HG02571 (cell line): ENCODE measurements around the gene SLC25A42.
"Not testable (repeated sequence)": the region's sequence is repeated elsewhere in the genome, so short reads cannot be mapped to it uniquely, and the experiment has no call there.

Experiments
- ATAC-seq: cut with Tn5 transposase; IDR thresholded peaks from one replicate; pipeline ENCODE4 v1.9.1; 2021; ENCODE audit warnings: mild to moderate bottlenecking, moderate library complexity; ENCODE audit not compliant: unreplicated experiment

Gene SLC25A42

GRCh38 chr19:19102566-19102965 is 38.8 kb downstream of the SLC25A42 start:
- not testable (repeated sequence) for ATAC-seq

DNA sequence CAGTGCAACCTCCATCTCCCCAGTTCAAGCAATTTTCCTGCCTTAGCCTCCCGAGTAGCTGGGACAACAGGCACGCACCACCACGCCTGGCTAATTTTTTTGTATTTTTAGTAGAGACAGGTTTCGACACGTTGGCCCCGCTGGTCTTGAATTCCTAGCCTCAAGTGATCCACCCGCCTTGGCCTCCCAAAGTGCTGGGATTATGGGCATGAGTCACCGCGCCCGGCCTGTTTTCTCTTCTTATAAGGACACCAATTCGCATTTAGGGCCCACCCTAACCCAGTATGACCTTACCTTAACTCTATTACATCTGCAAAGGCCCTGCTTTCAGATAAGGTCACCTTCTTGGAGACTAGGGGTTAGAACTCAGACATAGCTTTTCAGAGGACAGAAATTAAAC is 39.4 kb downstream of the SLC25A42 start:
- no peak for ATAC-seq

- no peak for ATAC-seq
Measured at GRCh38 chr19:19105365-19106055, 41.7 kb downstream of the SLC25A42 start.

DNA sequence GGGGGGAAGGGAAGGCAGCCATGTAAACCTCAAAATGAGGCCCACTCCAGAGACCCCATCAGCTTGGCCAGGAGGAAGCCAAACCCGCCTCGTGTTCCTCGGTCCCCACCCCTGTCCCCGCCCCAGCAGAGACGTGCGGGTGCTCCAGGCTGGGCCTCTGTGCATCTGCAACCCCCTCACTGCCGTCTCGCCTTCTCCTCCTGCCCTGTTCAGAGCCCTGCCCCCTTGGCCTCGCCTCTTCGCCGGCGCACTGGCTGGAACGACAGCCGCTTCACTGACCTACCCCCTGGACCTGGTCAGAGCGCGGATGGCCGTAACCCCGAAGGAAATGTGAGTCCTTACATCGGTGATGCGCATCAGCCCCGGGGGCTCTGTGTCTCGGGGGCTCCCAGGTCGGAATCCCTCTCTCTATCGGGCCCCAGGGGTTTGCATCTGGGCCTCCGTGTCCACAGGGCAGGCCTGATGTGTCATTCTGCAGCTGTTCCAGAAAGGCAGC is 42.3 kb downstream of the SLC25A42 start:
- no peak for ATAC-seq

DNA sequence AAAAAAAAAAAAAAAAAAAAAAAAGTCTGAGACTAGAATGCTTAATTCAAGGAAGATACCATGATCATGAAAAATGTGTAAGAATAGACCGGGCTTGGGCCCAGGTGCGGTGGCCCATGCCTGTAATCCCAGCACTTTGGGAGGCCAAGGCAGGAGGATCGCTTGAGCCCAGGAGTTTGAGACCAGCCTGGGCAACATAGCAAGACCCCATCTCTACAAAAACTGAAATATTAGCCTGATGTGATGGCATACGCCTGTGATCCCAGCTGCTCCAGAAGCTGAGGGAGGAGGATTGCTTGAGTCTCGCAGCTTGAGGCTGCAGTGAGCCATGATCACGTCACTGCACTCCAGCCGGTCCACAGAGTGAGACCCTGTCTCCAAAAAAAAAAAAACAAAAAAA is 43.1 kb downstream of the SLC25A42 start:
- not testable (repeated sequence) for ATAC-seq

DNA sequence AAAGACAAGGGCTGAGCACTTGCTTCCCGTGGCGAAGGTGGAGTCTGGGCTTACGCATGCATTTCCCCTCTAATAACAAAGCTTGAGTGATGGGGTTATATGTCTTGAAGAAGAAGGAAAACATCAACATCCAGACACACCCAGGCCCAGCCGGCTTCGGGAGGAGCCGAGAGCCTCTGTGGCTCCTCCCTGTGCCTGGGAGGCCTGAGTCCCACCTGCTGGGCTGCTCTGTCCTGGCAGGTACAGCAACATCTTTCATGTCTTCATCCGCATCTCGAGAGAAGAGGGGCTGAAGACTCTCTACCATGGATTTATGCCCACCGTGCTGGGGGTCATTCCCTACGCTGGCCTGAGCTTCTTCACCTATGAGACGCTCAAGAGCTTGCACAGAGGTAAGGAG is 43.9 kb downstream of the SLC25A42 start:
- ATAC-seq: no peak

- ATAC-seq: no peak
Measured at GRCh38 chr19:19109601-19110000, 45.8 kb downstream of the SLC25A42 start.

- no peak for ATAC-seq
Measured at GRCh38 chr19:19110410-19111135, 46.8 kb downstream of the SLC25A42 start.

DNA sequence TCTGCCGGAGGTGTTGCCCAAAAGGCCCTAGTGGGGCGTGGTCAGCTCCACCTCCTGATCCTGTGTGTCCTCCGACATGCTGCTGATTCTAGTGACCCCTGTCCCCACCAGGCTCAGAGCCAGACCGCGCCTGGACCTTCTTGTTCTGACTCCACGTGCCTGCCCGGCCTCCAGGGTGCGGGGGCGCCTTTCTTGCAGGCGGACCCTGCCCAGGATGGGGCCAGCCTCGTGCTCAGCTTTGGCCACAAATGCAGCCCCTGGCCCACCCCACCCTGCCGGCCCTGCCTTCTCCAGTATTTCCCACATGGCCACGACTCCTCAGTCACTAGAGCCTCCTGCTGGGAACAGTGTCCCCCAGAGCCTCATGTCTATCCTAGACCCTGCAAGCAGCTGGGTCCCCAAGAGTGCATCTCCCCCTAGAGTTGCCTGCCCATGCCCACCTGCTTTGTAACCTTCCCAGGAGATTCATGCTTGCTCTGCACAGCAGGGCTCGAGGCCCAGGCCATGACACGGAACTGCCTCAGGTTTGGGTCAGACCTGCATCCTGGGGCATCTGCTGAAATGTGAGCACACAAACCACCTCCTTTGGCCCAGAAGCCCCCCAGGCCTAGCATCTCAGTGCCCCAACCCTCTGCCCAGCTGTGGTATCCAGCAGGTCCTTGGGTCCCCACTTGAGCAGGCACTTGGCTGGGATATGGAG is 47.5 kb downstream of the SLC25A42 start:
- no peak for ATAC-seq

- no peak for ATAC-seq
Measured at GRCh38 chr19:19111967-19112580, 48.3 kb downstream of the SLC25A42 start.

DNA sequence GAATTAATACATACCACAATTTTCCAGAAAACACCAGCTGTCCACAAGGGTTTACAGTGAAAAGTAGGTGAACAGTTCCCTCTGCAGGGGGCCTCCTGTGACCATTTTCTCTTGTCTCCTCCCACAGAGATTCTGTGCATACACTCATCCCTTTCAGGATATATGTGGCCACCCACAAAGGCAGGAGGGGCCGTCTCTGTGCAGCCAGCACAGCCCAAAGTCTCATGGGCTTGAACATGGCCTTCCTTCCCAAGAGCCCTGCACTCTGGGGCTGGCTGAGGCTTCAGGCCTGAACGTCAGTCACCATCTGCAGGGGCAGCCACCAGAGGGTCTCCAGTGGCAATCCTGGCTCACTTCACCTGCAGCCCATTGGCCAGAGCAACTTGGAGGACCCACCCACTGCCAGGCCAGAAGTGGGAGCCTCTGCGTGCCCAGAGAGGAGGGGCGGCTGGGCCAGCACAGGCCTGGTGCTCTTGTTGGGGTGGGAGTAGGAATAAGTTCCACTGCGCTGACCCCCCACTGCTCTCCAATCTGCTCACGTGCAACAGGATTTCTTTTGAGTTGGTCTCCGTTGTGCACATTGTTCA is 49.3 kb downstream of the SLC25A42 start:
- ATAC-seq: no peak

- no peak for ATAC-seq
Measured at GRCh38 chr19:19115954-19116353, 52.2 kb downstream of the SLC25A42 start.

GRCh38 chr19:19119325-19120237 is 55.8 kb downstream of the SLC25A42 start:
- ATAC-seq: no peak

GRCh38 chr19:19120308-19121231 is 56.8 kb downstream of the SLC25A42 start:
- no peak for ATAC-seq

DNA sequence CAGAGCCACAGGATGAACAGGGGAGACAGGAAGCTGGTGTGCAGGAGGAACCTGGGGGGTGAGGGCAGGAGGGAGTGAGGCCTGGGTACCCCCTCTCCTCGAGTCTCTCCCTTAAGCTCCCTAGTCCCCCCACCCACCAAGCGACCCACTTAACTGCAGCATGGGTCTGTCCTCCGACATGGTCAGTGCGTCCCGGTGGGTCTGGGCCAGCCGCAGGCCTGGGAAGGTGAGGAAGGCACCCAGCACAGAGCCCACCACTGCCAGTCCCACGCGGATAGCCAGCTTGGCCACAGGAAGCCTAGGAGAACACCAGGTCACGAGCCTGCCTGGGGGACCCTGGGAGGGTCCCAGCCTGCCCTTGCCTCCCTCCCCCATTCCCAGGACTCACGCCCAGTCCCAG is 57.6 kb downstream of the SLC25A42 start:
- ATAC-seq: no peak

GRCh38 chr19:19122902-19123301 is 59.1 kb downstream of the SLC25A42 start:
- no peak for ATAC-seq

DNA sequence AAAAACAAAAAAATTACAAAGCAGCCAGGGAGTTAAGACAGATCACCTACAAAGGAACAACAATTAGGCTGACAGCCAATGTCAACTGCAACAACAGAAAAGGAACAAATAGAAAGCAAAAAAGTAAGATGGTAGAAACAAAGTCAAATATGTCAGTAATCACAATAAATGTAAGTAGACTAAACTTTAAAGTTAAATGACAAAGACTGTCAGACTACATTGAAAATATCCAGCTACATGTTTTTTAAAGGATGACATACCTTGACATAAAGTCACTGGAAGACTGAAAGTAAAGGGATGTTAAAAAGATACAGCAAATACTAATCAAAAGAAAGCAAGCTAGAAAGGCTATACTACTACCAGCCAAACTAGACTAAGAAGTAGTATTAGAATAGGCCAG is 59.6 kb downstream of the SLC25A42 start:
- ATAC-seq: no peak

GRCh38 chr19:19126102-19126501 is 62.3 kb downstream of the SLC25A42 start:
- ATAC-seq: no peak

GRCh38 chr19:19131989-19132388 is 68.2 kb downstream of the SLC25A42 start:
- ATAC-seq: no peak
